GM12801 (cell line): Measurements from ENCODE around the gene PI4K2A.

Experiments used
- CTCF ChIP-seq: IDR thresholded peaks from one replicate; pipeline ENCODE4 v1.5.1; 2011; ENCODE audit warnings: control low read depth; ENCODE audit not compliant: insufficient read length; ENCODE audit errors: extremely low read depth

PI4K2A gene

GRCh38 chr10:97648562-97649404 is 8.3 kb downstream of the PI4K2A start:
- TF ChIP-seq CTCF = no peak

GRCh38 chr10:97650726-97651125 is 10.3 kb downstream of the PI4K2A start:
- TF ChIP-seq CTCF = no peak

- no peak for TF ChIP-seq CTCF
Observed at GRCh38 chr10:97651773-97652172, 11.3 kb downstream of the PI4K2A start.

- no peak for TF ChIP-seq CTCF
Observed at GRCh38 chr10:97656777-97657176, 16.3 kb downstream of the PI4K2A start.

- no peak for TF ChIP-seq CTCF
Observed at GRCh38 chr10:97659589-97659988, 19.1 kb downstream of the PI4K2A start.

- TF ChIP-seq CTCF = no peak
Observed at GRCh38 chr10:97664282-97664850, 23.9 kb downstream of the PI4K2A start.

GRCh38 chr10:97666992-97667391 is 26.5 kb downstream of the PI4K2A start:
- no peak for TF ChIP-seq CTCF
